HCT116 (cell line): Measurements from ENCODE around the gene PRMT3. TPM values are rescaled to one million over a fixed set of nuclear protein-coding genes. Genes with fewer than 3 reads are reported as not detected.

ENCODE experiments used
- ATAC-seq: fragments of 200-7000 bp; cut with Tn5 transposase; 2 replicates; pipeline ENCODE4 v1.9.1; 2020; ENCODE audit warnings: mild to moderate bottlenecking, moderate library complexity
- BruUV-seq: library from RNA; stranded (reverse); fragments of 400-500 nt; replicated peaks from 2 replicates; lab custom pipeline; 2021; lab: Mats Ljungman, UMichigan
- CTCF ChIA-PET: fragments of 300-600 bp; sonication (Branson Sonifier 250); formaldehyde crosslinking; loops from one replicate; lab custom pipeline; 2021; ENCODE audit warnings: antibody characterized with exemption; lab: Charles Lee
- POLR2A ChIA-PET: fragments of 300-600, 350-600 bp; sonication (Branson Sonifier 250); formaldehyde crosslinking; loops from one replicate; lab custom pipeline; 2021; ENCODE audit warnings: antibody characterized with exemption; lab: Charles Lee
- RAD21 ChIA-PET, 2 experiments: fragments of 300-600 bp; sonication (Branson Sonifier 250); formaldehyde crosslinking; loops; one replicate each; lab custom pipeline; 2023; ENCODE audit warnings: low total read pairs in 2 of 2; ENCODE audit not compliant: uncharacterized antibody in 2 of 2, unreplicated experiment in 2 of 2, low non-redundant PET in 1 of 2; lab: Charles Lee
- DNase-seq: peaks from one replicate; pipeline ENCODE4 v3.0.0-alpha.2; 2010; ENCODE audit warnings: low read depth, low spot score
- H2AFZ ChIP-seq: fragments of 200-600 bp; shearing (Covaris generic), sonication (generic); 2 replicates; pipeline ENCODE4 v1.6.1; 2017; ENCODE audit warnings: low read depth, mixed run types, mixed read lengths, antibody characterized with exemption, low read length; ENCODE audit not compliant: poor library complexity, severe bottlenecking
- H3K27ac ChIP-seq: 2 replicates; pipeline ENCODE4 v1.5.1; 2012; ENCODE audit warnings: low read depth, low read length
- H3K27me3 ChIP-seq: fragments of 200-600 bp; sonication (generic); 2 replicates; pipeline ENCODE4 v1.6.1; 2016; ENCODE audit warnings: mixed run types, low read length, mixed read lengths; ENCODE audit not compliant: insufficient read depth
- H3K36me3 ChIP-seq, 2 experiments: fragments of 200-500 bp in 1 of 2; fragments of 200-600 bp in 1 of 2; sonication (Bioruptor generic) in 1 of 2; sonication (generic) in 1 of 2; 2 replicates each; pipeline versions ENCODE4 v1.5.1 to v1.6.1; 2014 to 2016; ENCODE audit warnings: low read length in 2 of 2, inconsistent platforms in 1 of 2, mixed read lengths in 1 of 2, mixed run types in 1 of 2; ENCODE audit not compliant: insufficient read depth in 2 of 2, control insufficient read depth in 1 of 2
- H3K4me1 ChIP-seq, 2 experiments: fragments of 200-600 bp in 1 of 2; sonication (generic) in 1 of 2; 2 replicates each; pipeline versions ENCODE4 v1.5.1 to v1.6.1; 2012 to 2017; ENCODE audit warnings: low read length in 2 of 2, inconsistent platforms in 1 of 2, mild to moderate bottlenecking in 1 of 2, mixed read lengths in 1 of 2, mixed run types in 1 of 2, moderate library complexity in 1 of 2; ENCODE audit not compliant: insufficient read depth in 2 of 2, control insufficient read depth in 1 of 2
- H3K4me2 ChIP-seq: fragments of 200-600 bp; sonication (generic); 2 replicates; pipeline ENCODE4 v1.6.1; 2017; ENCODE audit warnings: mixed run types, low read length, mixed read lengths
- H3K4me3 ChIP-seq, 2 experiments: fragments of 200-600 bp in 1 of 2; sonication (generic) in 1 of 2; replicated peaks in 1 of 2; 2 replicates each; pipeline ENCODE4 v1.5.1; 2011 to 2016; ENCODE audit warnings: low read length in 2 of 2, control low read depth in 1 of 2, low read depth in 1 of 2, mild to moderate bottlenecking in 1 of 2, mixed read lengths in 1 of 2, mixed run types in 1 of 2
- H3K79me2 ChIP-seq: fragments of 200-600 bp; sonication (generic); 2 replicates; pipeline ENCODE4 v1.6.1; 2017; ENCODE audit warnings: mild to moderate bottlenecking, mixed run types, low read length, moderate library complexity, mixed read lengths; ENCODE audit not compliant: insufficient read depth
- H3K9ac ChIP-seq: fragments of 200-600 bp; sonication (generic); 2 replicates; pipeline ENCODE4 v1.6.1; 2016; ENCODE audit warnings: low read length, mixed read lengths
- H3K9me2 ChIP-seq: fragments of 200-600 bp; sonication (generic), shearing (Covaris generic); 2 replicates; pipeline ENCODE4 v1.6.1; 2017; ENCODE audit warnings: mixed run types, mild to moderate bottlenecking, moderate library complexity; ENCODE audit not compliant: insufficient read depth
- H3K9me3 ChIP-seq, 2 experiments: fragments of 200-500 bp in 1 of 2; fragments of 200-600 bp in 1 of 2; sonication (Bioruptor generic) in 1 of 2; sonication (generic) in 1 of 2; 2 replicates each; pipeline ENCODE4 v1.6.1; 2014 to 2017; ENCODE audit warnings: low read length in 2 of 2, mixed read lengths in 2 of 2, inconsistent platforms in 1 of 2, low read depth in 1 of 2, mild to moderate bottlenecking in 1 of 2, mixed run types in 1 of 2, moderate library complexity in 1 of 2; ENCODE audit not compliant: control insufficient read depth in 1 of 2, insufficient read depth in 1 of 2
- H4K20me1 ChIP-seq: fragments of 200-600 bp; sonication (generic), shearing (Covaris generic); 2 replicates; pipeline ENCODE4 v1.6.1; 2017; ENCODE audit warnings: mixed run types, mild to moderate bottlenecking, moderate library complexity; ENCODE audit not compliant: insufficient read depth
- CBX3 ChIP-seq: IDR thresholded peaks from 2 replicates; pipeline ENCODE4 v1.6.1; 2012; ENCODE audit warnings: low read depth
- CEBPB ChIP-seq: IDR thresholded peaks from 2 replicates; pipeline ENCODE4 v1.6.1; 2012; ENCODE audit warnings: low read depth
- CTCF ChIP-seq, 3 experiments: fragments of 200-600 bp in 1 of 3; sonication (generic) in 1 of 3; IDR thresholded peaks in 2 of 3; conservative IDR thresholded peaks in 1 of 3; 2 replicates each; pipeline ENCODE4 v1.5.1; 2012 to 2017; ENCODE audit warnings: low read depth in 2 of 3, low read length in 2 of 3, antibody characterized with exemption in 1 of 3, borderline replicate concordance in 1 of 3, control low read depth in 1 of 3, mild to moderate bottlenecking in 1 of 3, mixed read lengths in 1 of 3, mixed run types in 1 of 3, moderate library complexity in 1 of 3; ENCODE audit not compliant: insufficient read depth in 1 of 3
- EZH2 ChIP-seq: fragments of 200-600 bp; sonication (generic); IDR thresholded peaks from 2 replicates; pipeline ENCODE4 v1.6.1; 2017; ENCODE audit warnings: antibody characterized with exemption, mixed run types
- EZH2phosphoT487 ChIP-seq: fragments of 200-600 bp; IDR thresholded peaks from 2 replicates; pipeline ENCODE4 v1.6.1; 2018; ENCODE audit warnings: antibody characterized with exemption, borderline replicate concordance
- JUND ChIP-seq: IDR thresholded peaks from 2 replicates; pipeline ENCODE4 v1.6.1; 2012
- POLR2A ChIP-seq: IDR thresholded peaks from 2 replicates; pipeline ENCODE4 v1.7.0; 2011; ENCODE audit warnings: borderline replicate concordance; ENCODE audit not compliant: insufficient read depth, insufficient read length; ENCODE audit errors: extremely low read depth
- POLR2AphosphoS5 ChIP-seq: IDR thresholded peaks from 2 replicates; pipeline ENCODE4 v1.6.1; 2011; ENCODE audit warnings: mild to moderate bottlenecking, low read depth, low read length, moderate library complexity
- RAD21 ChIP-seq: IDR thresholded peaks from 2 replicates; pipeline ENCODE4 v1.6.1; 2012; ENCODE audit warnings: low read depth, mild to moderate bottlenecking
- SRF ChIP-seq: IDR thresholded peaks from 2 replicates; pipeline ENCODE4 v1.6.1; 2012; ENCODE audit warnings: low read depth
- TCF7L2 ChIP-seq: IDR thresholded peaks from 2 replicates; pipeline ENCODE4 v1.7.0; 2011; ENCODE audit warnings: borderline replicate concordance, inconsistent platforms; ENCODE audit not compliant: insufficient read depth, insufficient read length; ENCODE audit errors: extremely low read depth
- YY1 ChIP-seq: IDR thresholded peaks from 2 replicates; pipeline ENCODE4 v1.6.1; 2011; ENCODE audit warnings: low read length, low read depth, moderate library complexity, mild to moderate bottlenecking; ENCODE audit not compliant: insufficient replicate concordance; ENCODE audit errors: extremely low read depth
- ZFX ChIP-seq: fragments of 450-650 bp; IDR thresholded peaks from 2 replicates; pipeline ENCODE4 v1.6.1; 2017
- intact Hi-C: fragments of 100-400 bp; cut with micrococcal nuclease; formaldehyde crosslinking; loops from 2 replicates; pipeline ENCODE4 v1.10.0; 2022
- total RNA-seq: library from RNA; stranded (reverse); gene quantifications from one replicate; pipeline ENCODE4 v1.2.1, GENCODE V29; 2021; ENCODE audit not compliant: unreplicated experiment
- TF ChIP-seq, protein P1 (sequence below): IDR thresholded peaks from 2 replicates; pipeline ENCODE4 v1.6.1; 2012; ENCODE audit warnings: low read depth
- TF ChIP-seq, protein P2 (sequence below): IDR thresholded peaks from 2 replicates; pipeline ENCODE4 v1.6.1; 2012
- TF ChIP-seq, protein P3 (sequence below): IDR thresholded peaks from 2 replicates; pipeline ENCODE4 v1.6.1; 2012

Gene PRMT3
- total RNA-seq, 1 experiment from 2014 or later, result 24.3 TPM

DNA sequence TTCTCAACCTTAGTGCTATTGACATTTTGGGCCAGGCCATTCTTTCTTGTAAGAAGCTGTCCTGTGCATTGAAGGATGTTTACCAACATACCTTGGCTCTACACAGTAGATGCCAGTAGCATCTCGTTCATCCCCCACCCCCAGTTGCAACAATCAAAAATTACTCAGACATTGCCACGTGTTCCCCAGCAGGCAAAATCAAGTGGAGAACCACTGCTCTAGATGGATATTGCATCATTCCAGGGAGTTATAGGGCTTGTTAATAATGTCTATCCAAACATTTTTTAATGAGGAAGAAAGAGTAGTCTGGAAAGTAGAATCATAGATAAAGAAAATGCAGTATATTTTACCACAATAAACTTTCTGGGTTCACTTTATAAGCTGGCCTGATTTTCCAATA, 64.1 kb downstream of the PRMT3 start:
- CTCF ChIA-PET, result interaction anchor here (1.2 kb wide), 1 partner anchor 8 kb away, joined by 4 read pairs; no protein-coding TSS in a partner anchor
- intact Hi-C loops, result no loop called here
- TF ChIP-seq POLR2AphosphoS5, result no peak
- no peak for TF ChIP-seq TCF7L2
- no peak for TF ChIP-seq SRF
- TF ChIP-seq, protein P1, sequence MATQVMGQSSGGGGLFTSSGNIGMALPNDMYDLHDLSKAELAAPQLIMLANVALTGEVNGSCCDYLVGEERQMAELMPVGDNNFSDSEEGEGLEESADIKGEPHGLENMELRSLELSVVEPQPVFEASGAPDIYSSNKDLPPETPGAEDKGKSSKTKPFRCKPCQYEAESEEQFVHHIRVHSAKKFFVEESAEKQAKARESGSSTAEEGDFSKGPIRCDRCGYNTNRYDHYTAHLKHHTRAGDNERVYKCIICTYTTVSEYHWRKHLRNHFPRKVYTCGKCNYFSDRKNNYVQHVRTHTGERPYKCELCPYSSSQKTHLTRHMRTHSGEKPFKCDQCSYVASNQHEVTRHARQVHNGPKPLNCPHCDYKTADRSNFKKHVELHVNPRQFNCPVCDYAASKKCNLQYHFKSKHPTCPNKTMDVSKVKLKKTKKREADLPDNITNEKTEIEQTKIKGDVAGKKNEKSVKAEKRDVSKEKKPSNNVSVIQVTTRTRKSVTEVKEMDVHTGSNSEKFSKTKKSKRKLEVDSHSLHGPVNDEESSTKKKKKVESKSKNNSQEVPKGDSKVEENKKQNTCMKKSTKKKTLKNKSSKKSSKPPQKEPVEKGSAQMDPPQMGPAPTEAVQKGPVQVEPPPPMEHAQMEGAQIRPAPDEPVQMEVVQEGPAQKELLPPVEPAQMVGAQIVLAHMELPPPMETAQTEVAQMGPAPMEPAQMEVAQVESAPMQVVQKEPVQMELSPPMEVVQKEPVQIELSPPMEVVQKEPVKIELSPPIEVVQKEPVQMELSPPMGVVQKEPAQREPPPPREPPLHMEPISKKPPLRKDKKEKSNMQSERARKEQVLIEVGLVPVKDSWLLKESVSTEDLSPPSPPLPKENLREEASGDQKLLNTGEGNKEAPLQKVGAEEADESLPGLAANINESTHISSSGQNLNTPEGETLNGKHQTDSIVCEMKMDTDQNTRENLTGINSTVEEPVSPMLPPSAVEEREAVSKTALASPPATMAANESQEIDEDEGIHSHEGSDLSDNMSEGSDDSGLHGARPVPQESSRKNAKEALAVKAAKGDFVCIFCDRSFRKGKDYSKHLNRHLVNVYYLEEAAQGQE, result no peak
- no peak for TF ChIP-seq ZFX
- TF ChIP-seq CTCF (IDR thresholded peaks at IDR 0.05 in 2 of 3, conservative IDR thresholded peaks at IDR 0.05 in 1 of 3; ENCODE audit: borderline replicate concordance in 1 of 3, insufficient read depth in 1 of 3, low read depth in 2 of 3, low read length in 2 of 3), result no peak
- no peak for TF ChIP-seq YY1
- TF ChIP-seq, protein P2, sequence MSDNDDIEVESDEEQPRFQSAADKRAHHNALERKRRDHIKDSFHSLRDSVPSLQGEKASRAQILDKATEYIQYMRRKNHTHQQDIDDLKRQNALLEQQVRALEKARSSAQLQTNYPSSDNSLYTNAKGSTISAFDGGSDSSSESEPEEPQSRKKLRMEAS, result no peak
- no peak for TF ChIP-seq JUND
- no peak for TF ChIP-seq EZH2phosphoT487
- no peak for TF ChIP-seq EZH2
- no peak for TF ChIP-seq CBX3
- no peak for TF ChIP-seq RAD21
- TF ChIP-seq, protein P3, sequence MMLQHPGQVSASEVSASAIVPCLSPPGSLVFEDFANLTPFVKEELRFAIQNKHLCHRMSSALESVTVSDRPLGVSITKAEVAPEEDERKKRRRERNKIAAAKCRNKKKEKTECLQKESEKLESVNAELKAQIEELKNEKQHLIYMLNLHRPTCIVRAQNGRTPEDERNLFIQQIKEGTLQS, result no peak
- TF ChIP-seq CEBPB, result no peak
- TF ChIP-seq POLR2A, result no peak
- TF ChIP-seq, all 23 proteins: peak for 0
- H3K4me1 ChIP-seq, result no peaks in the 10 kb centered on the region
- H3K27me3 ChIP-seq, result no peaks in the 10 kb centered on the region
- no peaks in the 10 kb centered on the region for H3K9me3 ChIP-seq
- no peaks in the 10 kb centered on the region for H3K79me2 ChIP-seq
- no peaks in the 10 kb centered on the region; the same call in 1 of the 2 replicates for H4K20me1 ChIP-seq
- no peak overlapping the region for H2AFZ ChIP-seq
- ChIA-PET POLR2A (no interaction called here), RAD21 (no interaction called here)
- no peaks in the 10 kb centered on the region for H3K9me2 ChIP-seq
- no peak overlapping the region for H3K4me3 ChIP-seq
- H3K36me3 ChIP-seq, result peaks cover 3 to 8% of the 10 kb centered on the region in 2 experiments; a peak in 3 of 4 replicates
- H3K9ac ChIP-seq, result no peak overlapping the region
- no peak for DNase-seq
- no TSS peak for BruUV-seq
- H3K27ac ChIP-seq, result no peak overlapping the region
- no peak for ATAC-seq
- no peak overlapping the region for H3K4me2 ChIP-seq
